Mammary epithelial cell (primary cell): ENCODE results near the gene DOCK11.

Experiments
- CTCF ChIP-seq, 2 donors: IDR thresholded peaks in 1 of 2; conservative IDR thresholded peaks in 1 of 2; 2 replicates each; pipeline ENCODE4 v1.5.1; 2011 to 2012; ENCODE audit warnings: inconsistent platforms in 2 of 2, low read length in 2 of 2, mild to moderate bottlenecking in 2 of 2, control low read depth in 1 of 2, low read depth in 1 of 2; ENCODE audit not compliant: insufficient read depth in 1 of 2; ENCODE audit errors: extremely low read depth in 1 of 2
- EZH2 ChIP-seq: IDR thresholded peaks from 2 replicates; pipeline ENCODE4 v1.6.1; 2012; ENCODE audit warnings: low read length, inconsistent platforms, borderline replicate concordance

- TF ChIP-seq CTCF (conservative IDR thresholded peaks at IDR 0.05 in 1 of 2, IDR thresholded peaks at IDR 0.05 in 1 of 2; ENCODE audit: extremely low read depth in 1 of 2, insufficient read depth in 1 of 2, low read depth in 1 of 2, low read length in 2 of 2), result peak; percentile 83 to 84
- TF ChIP-seq EZH2, result no peak
Observed at GRCh38 chrX:118603981-118604380, 108.4 kb downstream of the DOCK11 start.
